AG10803 (cell line): ENCODE data around the gene HAL.

Source experiments
- DNase-seq: peaks from one replicate; pipeline ENCODE4 v3.0.0; 2010; ENCODE audit warnings: low read depth
- H3K4me3 ChIP-seq: 2 replicates; pipeline ENCODE4 v1.5.1; 2011; ENCODE audit warnings: mild to moderate bottlenecking, low read length, control low read depth
- CTCF ChIP-seq: conservative IDR thresholded peaks from 2 replicates; pipeline ENCODE4 v1.5.1; 2011; ENCODE audit warnings: mild to moderate bottlenecking, low read length, control low read depth, inconsistent platforms

Gene HAL

GRCh38 chr12:95953000-95953399 lies 43.1 kb downstream of the HAL start:
- DNase-seq = no peak
- H3K4me3 ChIP-seq = no peak overlapping the region
- TF ChIP-seq CTCF = no peak

GRCh38 chr12:95951515-95951914 lies 44.6 kb downstream of the HAL start:
- no peak for DNase-seq
- no peak overlapping the region for H3K4me3 ChIP-seq
- no peak for TF ChIP-seq CTCF

GRCh38 chr12:95949477-95950206 lies 46.5 kb downstream of the HAL start:
- TF ChIP-seq CTCF = no peak
- DNase-seq = no peak
- no peak overlapping the region for H3K4me3 ChIP-seq

GRCh38 chr12:95944108-95944704 lies 51.9 kb downstream of the HAL start:
- DNase-seq = no peak
- H3K4me3 ChIP-seq = no peak overlapping the region

GRCh38 chr12:95943330-95943842 lies 52.8 kb downstream of the HAL start, which contains the start of gene AMDHD1:
Gene AMDHD1, plus strand, starts transcription at chr12:95943331. Its CDS starts 68 bp downstream, at chr12:95943399.
- DNase-seq = peak; percentile 40
- peak; percentile 17 for TF ChIP-seq CTCF
- peak within 1 kb of the TSS; percentile 62 for H3K4me3 ChIP-seq

More at GRCh38 chr12:95944108-95944704, 51.9 kb downstream of the HAL start:
- no peak for TF ChIP-seq CTCF

GRCh38 chr12:95942524-95943329 lies 53.4 kb downstream of the HAL start, which contains the start of gene CCDC38:
Gene CCDC38, minus strand, starts transcription at chr12:95942614. Its CDS starts 6,105 bp downstream, at chr12:95936509.
- DNase-seq = peak; percentile 31
- TF ChIP-seq CTCF = no peak
- H3K4me3 ChIP-seq = peak within 1 kb of the TSS; percentile 62
